HG03196 (cell line): Measurements from ENCODE around the gene TRIM68.

Experiments
- ATAC-seq: cut with Tn5 transposase; IDR thresholded peaks from one replicate; pipeline ENCODE4 v1.9.1; 2021; ENCODE audit not compliant: unreplicated experiment

TRIM68 gene

GRCh38 chr11:4606231-4607015, 1.6 kb downstream of the TRIM68 start:
- no peak for ATAC-seq

GRCh38 chr11:4605057-4605456, 3.0 kb downstream of the TRIM68 start:
- ATAC-seq = no peak

GRCh38 chr11:4593739-4594138, 14.3 kb downstream of the TRIM68 start, which contains the start of gene OR52I1:
TSS of gene OR52I1 (plus strand) at chr11:4594039. CDS start at chr11:4594039, 0 bp downstream.
- ATAC-seq = no peak

- no peak for ATAC-seq
These were observed 19.0 kb downstream of the TRIM68 start for GRCh38 chr11:4589017-4589416.

- ATAC-seq = no peak
These were observed 26.6 kb downstream of the TRIM68 start, which contains the start of gene OR52I2 for GRCh38 chr11:4581443-4581842. TSS of gene OR52I2 (plus strand) at chr11:4581743.

GRCh38 chr11:4580124-4580523, 27.9 kb downstream of the TRIM68 start:
- ATAC-seq = no peak

GRCh38 chr11:4578624-4579023, 29.4 kb downstream of the TRIM68 start:
- ATAC-seq = no peak

GRCh38 chr11:4577761-4578160, 30.3 kb downstream of the TRIM68 start:
- no peak for ATAC-seq

- no peak for ATAC-seq
These were observed 31.2 kb downstream of the TRIM68 start for GRCh38 chr11:4576880-4577279.

GRCh38 chr11:4569075-4569474, 39.0 kb downstream of the TRIM68 start:
- no peak for ATAC-seq

- no peak for ATAC-seq
These were observed 42.7 kb downstream of the TRIM68 start for GRCh38 chr11:4565371-4565770.

- ATAC-seq = no peak
These were observed 47.6 kb downstream of the TRIM68 start for GRCh38 chr11:4560467-4560866.

GRCh38 chr11:4559527-4560440, 48.2 kb downstream of the TRIM68 start:
- no peak for ATAC-seq

- ATAC-seq = no peak
These were observed 56.6 kb downstream of the TRIM68 start for GRCh38 chr11:4551346-4551979.
